ENCODE data around the gene F13B.
"Not testable (repeated sequence)": the region's sequence is repeated elsewhere in the genome, so short reads cannot be mapped to it uniquely, and the experiment has no call there.

F13B gene

GRCh38 chr1:197042676-197043341 lies 24.3 kb downstream of the F13B start:
- no peak for DNase-seq

- no peak for DNase-seq
These were observed 25.3 kb downstream of the F13B start for GRCh38 chr1:197041486-197042353.

GRCh38 chr1:197036861-197037260 lies 30.2 kb downstream of the F13B start:
- DNase-seq = no peak

- not testable (repeated sequence) for DNase-seq
These were observed 32.3 kb downstream of the F13B start for GRCh38 chr1:197034631-197035339.

- DNase-seq = no peak
These were observed 37.3 kb downstream of the F13B start for GRCh38 chr1:197029749-197030148.

- no peak for DNase-seq
These were observed 39.7 kb downstream of the F13B start for GRCh38 chr1:197027359-197027758.

GRCh38 chr1:197024460-197024859 lies 42.6 kb downstream of the F13B start:
- no peak for DNase-seq

GRCh38 chr1:197021716-197022115 lies 45.3 kb downstream of the F13B start:
- DNase-seq = no peak

- no peak for DNase-seq
These were observed 49.4 kb downstream of the F13B start for GRCh38 chr1:197017558-197018146.

- no peak for DNase-seq
These were observed 50.3 kb downstream of the F13B start for GRCh38 chr1:197016751-197017150.

- DNase-seq = no peak
These were observed 53.8 kb downstream of the F13B start for GRCh38 chr1:197013234-197013633.

- no peak for DNase-seq
These were observed 55.4 kb downstream of the F13B start for GRCh38 chr1:197011614-197012013.

- no peak for DNase-seq
These were observed 58.2 kb downstream of the F13B start for GRCh38 chr1:197008861-197009260.

- no peak for DNase-seq
These were observed 63.9 kb downstream of the F13B start for GRCh38 chr1:197003132-197003531.

GRCh38 chr1:197001828-197002227 lies 65.2 kb downstream of the F13B start:
- DNase-seq = no peak

- no peak for DNase-seq
These were observed 69.6 kb downstream of the F13B start for GRCh38 chr1:196997423-196997822.

- DNase-seq = no peak
These were observed 73.1 kb downstream of the F13B start for GRCh38 chr1:196993916-196994315.

GRCh38 chr1:196991919-196992651 lies 75.0 kb downstream of the F13B start:
- not testable (repeated sequence) for DNase-seq

Measured in activated CD4-positive, alpha-beta T cell treated with anti-CD3 and anti-CD28 coated beads for 48 hours (primary cell).